RKO (cell line): ENCODE data around the gene LINC00632.
A peak's percentile ranks its signal among the peaks of the same experiment; 100 is the strongest.

Source experiments
- DNase-seq: peaks from one replicate; pipeline ENCODE4 v3.0.0-alpha.2; 2016; ENCODE audit warnings: low spot score

The LINC00632 gene

GRCh38 chrX:140765043-140765784, 55.7 kb downstream of the LINC00632 start:
- no peak for DNase-seq

GRCh38 chrX:140766024-140766611, 56.6 kb downstream of the LINC00632 start:
- DNase-seq: peak; percentile 53

- DNase-seq: no peak
Observed at GRCh38 chrX:140767646-140768045, 58.1 kb downstream of the LINC00632 start.

GRCh38 chrX:140775211-140775610, 65.7 kb downstream of the LINC00632 start:
- no peak for DNase-seq

- no peak for DNase-seq
Observed at GRCh38 chrX:140776320-140776719, 66.8 kb downstream of the LINC00632 start.

- no peak for DNase-seq
Observed at GRCh38 chrX:140794642-140795041, 85.1 kb downstream of the LINC00632 start.

- DNase-seq: peak; percentile 0
Observed at GRCh38 chrX:140799216-140799615, 89.7 kb downstream of the LINC00632 start.

- DNase-seq: no peak
Observed at GRCh38 chrX:140804292-140804691, 94.7 kb downstream of the LINC00632 start.

GRCh38 chrX:140815868-140816267, 106.3 kb downstream of the LINC00632 start:
- no peak for DNase-seq

- DNase-seq: peak; percentile 49
Observed at GRCh38 chrX:140817943-140818342, 108.4 kb downstream of the LINC00632 start.

- DNase-seq: no peak
Observed at GRCh38 chrX:140821280-140821679, 111.7 kb downstream of the LINC00632 start.

- no peak for DNase-seq
Observed at GRCh38 chrX:140822184-140822583, 112.6 kb downstream of the LINC00632 start.

GRCh38 chrX:140822861-140823260, 113.3 kb downstream of the LINC00632 start:
- no peak for DNase-seq

GRCh38 chrX:140836874-140837273, 127.3 kb downstream of the LINC00632 start:
- DNase-seq: no peak
